HG02870 (cell line): Measurements from ENCODE around the gene POLRMT.
"Not testable (repeated sequence)": the region's sequence is repeated elsewhere in the genome, so short reads cannot be mapped to it uniquely, and the experiment has no call there.

ENCODE experiments used
- ATAC-seq: cut with Tn5 transposase; IDR thresholded peaks from one replicate; pipeline ENCODE4 v1.9.1; 2021; ENCODE audit warnings: mild to moderate bottlenecking, moderate library complexity; ENCODE audit not compliant: unreplicated experiment

Gene POLRMT

GRCh38 chr19:629515-629914 lies 3.8 kb downstream of the POLRMT start:
- ATAC-seq: not testable (repeated sequence)

GRCh38 chr19:628168-628567 lies 5.2 kb downstream of the POLRMT start:
- ATAC-seq: no peak

- ATAC-seq: not testable (repeated sequence)
Measured at GRCh38 chr19:626566-626965, 6.8 kb downstream of the POLRMT start.

GRCh38 chr19:625257-625656 lies 8.1 kb downstream of the POLRMT start:
- ATAC-seq: no peak

- no peak for ATAC-seq
Measured at GRCh38 chr19:624433-625109, 8.8 kb downstream of the POLRMT start.

- ATAC-seq: no peak
Measured at GRCh38 chr19:623974-624373, 9.4 kb downstream of the POLRMT start.

GRCh38 chr19:623175-623916 lies 10.0 kb downstream of the POLRMT start:
- ATAC-seq: no peak

GRCh38 chr19:622666-623065 lies 10.7 kb downstream of the POLRMT start:
- ATAC-seq: no peak

- no peak for ATAC-seq
Measured at GRCh38 chr19:621819-622218, 11.5 kb downstream of the POLRMT start.

GRCh38 chr19:621191-621590 lies 12.1 kb downstream of the POLRMT start:
- not testable (repeated sequence) for ATAC-seq

- no peak for ATAC-seq
Measured at GRCh38 chr19:620166-620862, 13.0 kb downstream of the POLRMT start.

- no peak for ATAC-seq
Measured at GRCh38 chr19:619286-620002, 13.9 kb downstream of the POLRMT start.

GRCh38 chr19:618674-619285 lies 14.6 kb downstream of the POLRMT start:
- ATAC-seq: no peak

GRCh38 chr19:618247-618619 lies 15.1 kb downstream of the POLRMT start:
- ATAC-seq: no peak

GRCh38 chr19:617551-618246 lies 15.6 kb downstream of the POLRMT start:
- ATAC-seq: no peak

GRCh38 chr19:616747-617526 lies 16.4 kb downstream of the POLRMT start:
- ATAC-seq: no peak

- ATAC-seq: no peak
Measured at GRCh38 chr19:616062-616700, 17.2 kb downstream of the POLRMT start.

- ATAC-seq: no peak
Measured at GRCh38 chr19:615619-616018, 17.7 kb downstream of the POLRMT start.
